ENCODE data around the gene YBEY.

YBEY gene

DNA sequence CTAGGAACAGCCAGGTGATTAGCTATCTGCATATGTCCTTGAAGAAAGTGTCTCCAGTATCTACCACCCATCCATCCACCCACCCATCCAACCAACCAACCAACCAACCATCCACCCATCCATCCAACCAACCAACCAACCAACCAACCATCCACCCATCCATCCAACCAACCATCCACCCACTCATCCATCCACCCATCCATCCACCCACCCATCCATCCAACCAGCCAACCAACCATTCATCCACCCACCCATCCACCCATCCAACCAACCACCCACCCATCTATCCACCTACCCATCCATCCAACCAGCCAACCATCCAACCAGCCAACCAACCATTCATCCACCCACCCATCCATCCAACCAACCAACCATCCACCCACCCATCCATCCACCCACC is 25.4 kb downstream of the YBEY start:
- H3K4me3 ChIP-seq: no peak overlapping the region
- H3K4me2 ChIP-seq: no peak overlapping the region
- peaks cover 97% of the 10 kb centered on the region for H3K36me3 ChIP-seq
- H3K4me1 ChIP-seq: no peaks in the 10 kb centered on the region
- no peak overlapping the region for H3K27ac ChIP-seq
- no peak overlapping the region for H3K9ac ChIP-seq
- 0 out of 2 replicates have a peak, but pooled peaks cover 6% of the 10 kb centered on the region for H3K9me3 ChIP-seq
- no peaks in the 10 kb centered on the region for H3K27me3 ChIP-seq
- H4K20me1 ChIP-seq: peaks cover 11% of the 10 kb centered on the region; the same call in 1 of the 2 replicates
- no peak for TF ChIP-seq Cebpa-rat (IDR thresholded peaks at IDR 0.05)

GRCh38 chr21:46312949-46313348 is 26.8 kb downstream of the YBEY start:
- Histone ChIP-seq H3K27me3 (no peaks in the 10 kb centered on the region), H3K9me3 (0 out of 2 replicates have a peak, but pooled peaks cover 6% of the 10 kb centered on the region), H4K20me1 (peaks cover 25% of the 10 kb centered on the region), H3K4me3 (no peak overlapping the region), H3K27ac (no peak overlapping the region), H3K4me1 (no peaks in the 10 kb centered on the region), H3K36me3 (peaks cover 97% of the 10 kb centered on the region), H3K4me2 (no peak overlapping the region), H3K9ac (no peak overlapping the region)
- no peak for TF ChIP-seq Cebpa-rat (IDR thresholded peaks at IDR 0.05)

DNA sequence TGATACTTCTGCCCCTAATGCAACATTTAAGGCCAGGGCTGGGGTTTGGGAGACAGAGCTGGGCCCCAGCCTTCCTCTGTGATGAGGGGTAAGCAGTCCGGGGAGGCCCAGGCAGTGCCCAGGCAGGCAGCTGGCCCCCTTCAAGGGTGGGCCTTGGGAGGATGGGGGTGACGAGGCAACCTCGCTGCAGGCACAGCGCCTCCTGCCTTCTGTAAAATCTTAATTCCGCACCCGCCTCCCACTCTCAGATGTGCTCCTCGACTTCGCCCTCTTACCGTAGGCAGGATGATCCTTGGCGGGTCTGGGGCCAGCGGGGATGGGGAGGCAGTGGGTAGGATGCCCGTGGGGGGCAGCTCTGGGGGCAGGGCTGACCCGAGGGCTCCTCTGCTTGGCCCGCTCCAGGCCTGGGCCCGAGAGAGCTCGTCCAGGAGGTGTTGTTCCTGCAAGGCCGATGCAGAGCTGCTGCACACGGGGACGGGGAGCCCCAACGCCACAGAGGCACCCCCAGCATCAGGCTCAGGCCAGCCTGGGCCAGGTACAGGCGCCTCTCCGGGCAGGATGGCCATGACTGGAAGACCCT is 28.4 kb downstream of the YBEY start:
- Histone ChIP-seq H3K27ac (no peak overlapping the region), H3K36me3 (peaks cover 97% of the 10 kb centered on the region), H3K27me3 (no peaks in the 10 kb centered on the region), H3K9me3 (0 out of 2 replicates have a peak, but pooled peaks cover 6% of the 10 kb centered on the region), H3K4me2 (no peak overlapping the region), H4K20me1 (peaks cover 41% of the 10 kb centered on the region), H3K4me3 (no peak overlapping the region), H3K9ac (no peak overlapping the region), H3K4me1 (peaks cover 10% of the 10 kb centered on the region)
- TF ChIP-seq Cebpa-rat (IDR thresholded peaks at IDR 0.05): no peak

DNA sequence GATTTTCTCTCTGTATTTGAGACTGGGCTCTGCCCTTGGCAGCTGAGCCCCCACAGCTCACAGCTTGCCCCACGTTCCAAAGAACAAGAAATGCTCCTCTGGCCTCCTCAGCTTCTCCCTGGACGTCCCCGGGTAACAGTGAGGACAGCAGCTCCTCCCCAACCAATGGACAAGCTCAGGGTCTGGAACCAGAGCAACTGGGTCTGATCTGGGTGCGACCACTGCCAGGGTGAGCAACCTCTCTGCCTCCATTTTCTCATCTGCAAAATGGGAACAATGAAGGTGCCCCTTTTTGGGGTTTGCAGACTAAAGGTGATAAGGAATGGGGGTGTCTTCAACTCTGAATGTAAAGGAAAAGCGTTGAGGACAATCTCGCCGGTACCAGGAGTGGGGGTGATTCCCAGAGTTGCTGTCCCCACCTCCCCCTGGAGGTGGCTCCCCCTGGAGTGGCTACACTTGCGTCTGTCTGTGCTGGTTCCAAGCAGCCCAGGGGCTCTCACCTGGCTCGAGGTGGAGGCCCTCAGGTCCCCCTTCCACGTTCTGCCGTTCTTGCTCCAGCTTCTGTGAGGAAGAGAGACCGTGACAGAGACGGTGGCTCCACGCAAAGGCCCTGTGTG is 30.7 kb downstream of the YBEY start:
- no peak for TF ChIP-seq Cebpa-rat (IDR thresholded peaks at IDR 0.05)
- H3K9ac ChIP-seq: no peak overlapping the region
- no peak overlapping the region for H3K27ac ChIP-seq
- 0 out of 2 replicates have a peak, but pooled peaks cover 6% of the 10 kb centered on the region for H3K9me3 ChIP-seq
- H3K4me3 ChIP-seq: no peak overlapping the region
- peaks cover 64% of the 10 kb centered on the region for H4K20me1 ChIP-seq
- H3K36me3 ChIP-seq: peaks cover 77% of the 10 kb centered on the region
- no peaks in the 10 kb centered on the region for H3K27me3 ChIP-seq
- H3K4me1 ChIP-seq: peaks cover 33% of the 10 kb centered on the region
- H3K4me2 ChIP-seq: no peak overlapping the region

DNA sequence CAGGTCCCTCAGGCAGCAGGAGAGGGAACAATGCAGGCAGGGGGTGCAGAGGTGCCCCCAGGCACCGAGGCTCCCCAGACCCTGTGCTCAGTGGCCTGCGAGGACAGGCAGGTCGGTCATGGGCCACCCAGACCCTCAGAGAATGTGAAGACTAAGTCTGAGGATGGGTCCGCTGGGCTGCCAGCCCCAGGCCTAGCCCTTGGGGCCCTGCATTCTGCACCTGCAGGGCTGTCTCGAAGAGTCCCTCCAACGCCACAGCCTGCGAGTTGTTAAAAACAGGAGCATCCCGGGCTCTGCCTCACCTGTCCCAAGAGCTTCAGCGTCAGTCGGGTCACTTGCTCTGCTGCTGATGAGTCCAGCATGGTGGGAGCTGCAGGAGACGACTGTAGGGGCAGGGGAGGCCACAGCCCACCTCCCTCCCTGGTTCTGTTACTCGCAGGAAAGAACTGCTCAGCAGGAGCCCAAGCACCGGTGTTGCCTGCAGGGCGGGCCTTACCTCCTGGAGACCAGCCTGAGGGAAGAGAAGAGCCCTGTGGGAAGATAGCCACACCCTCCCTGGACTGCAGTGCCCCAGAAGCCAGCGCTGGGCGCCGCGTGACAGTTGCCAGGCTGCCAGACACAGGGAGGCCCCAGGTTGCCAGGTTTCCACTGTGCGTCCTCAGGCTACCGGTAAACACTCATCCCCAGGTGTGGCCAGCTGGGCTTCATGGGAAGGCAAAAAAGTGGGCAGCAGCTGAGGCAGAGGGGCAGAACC is 31.7 kb downstream of the YBEY start:
- no peak for TF ChIP-seq Cebpa-rat (IDR thresholded peaks at IDR 0.05)
- no peaks in the 10 kb centered on the region for H3K27me3 ChIP-seq
- H3K27ac ChIP-seq: 0 out of 2 replicates have a peak overlapping the region, but pooled peaks have one; percentile 18
- H3K36me3 ChIP-seq: peaks cover 68% of the 10 kb centered on the region
- H3K4me3 ChIP-seq: no peak overlapping the region
- peaks cover 38% of the 10 kb centered on the region for H3K4me1 ChIP-seq
- no peak overlapping the region for H3K4me2 ChIP-seq
- H4K20me1 ChIP-seq: peaks cover 75% of the 10 kb centered on the region
- 0 out of 2 replicates have a peak, but pooled peaks cover under 1% of the 10 kb centered on the region for H3K9me3 ChIP-seq
- 0 out of 2 replicates have a peak overlapping the region, but pooled peaks have one; percentile 15 for H3K9ac ChIP-seq

DNA sequence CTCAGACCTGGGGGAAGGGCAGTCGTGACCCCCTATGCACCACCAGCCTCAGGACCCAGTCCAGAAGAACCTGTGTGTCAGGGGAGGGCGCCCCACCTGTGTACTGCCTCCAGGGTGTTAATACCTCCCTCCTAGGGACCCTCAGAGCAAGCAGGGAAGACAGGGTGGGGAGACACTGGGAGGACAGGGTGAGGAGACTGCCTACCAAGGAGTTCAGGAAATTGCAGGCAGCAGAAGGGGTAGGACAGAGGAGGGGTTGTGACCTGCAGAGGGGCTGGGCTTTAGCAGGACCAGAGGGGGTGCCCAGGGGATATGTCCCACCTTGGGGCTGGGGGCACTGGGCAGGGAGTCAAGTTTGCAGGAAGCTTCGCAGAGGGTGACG is 32.3 kb downstream of the YBEY start:
- Histone ChIP-seq H3K4me3 (no peak overlapping the region), H3K9me3 (no peaks in the 10 kb centered on the region), H3K4me1 (peaks cover 38% of the 10 kb centered on the region), H4K20me1 (peaks cover 75% of the 10 kb centered on the region), H3K27ac (0 out of 2 replicates have a peak overlapping the region, but pooled peaks have one; percentile 18), H3K36me3 (peaks cover 62% of the 10 kb centered on the region), H3K9ac (0 out of 2 replicates have a peak overlapping the region, but pooled peaks have one; percentile 15), H3K4me2 (no peak overlapping the region), H3K27me3 (no peaks in the 10 kb centered on the region)
- TF ChIP-seq Cebpa-rat (IDR thresholded peaks at IDR 0.05): no peak

DNA sequence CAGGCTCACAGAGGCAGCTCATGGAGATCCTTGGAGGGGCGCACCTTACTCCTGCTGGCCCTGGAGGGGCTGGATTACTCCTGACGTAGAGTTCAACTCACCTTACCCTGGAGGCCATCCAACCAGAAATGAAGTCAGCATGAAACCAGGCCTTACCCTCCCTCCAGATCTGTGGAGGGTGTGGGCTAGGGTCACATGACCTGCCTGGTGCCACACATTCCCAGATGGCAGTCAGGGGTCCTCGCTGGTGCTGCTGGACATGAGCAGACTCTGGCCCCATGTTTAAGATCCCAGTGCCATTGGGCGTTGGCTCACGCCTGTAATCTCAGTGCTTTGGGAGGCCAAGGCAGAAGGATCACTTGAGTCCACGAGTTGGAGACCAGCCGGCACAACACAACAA is 33.0 kb downstream of the YBEY start:
- no peak overlapping the region for H3K9ac ChIP-seq
- peaks cover 75% of the 10 kb centered on the region for H4K20me1 ChIP-seq
- no peaks in the 10 kb centered on the region for H3K27me3 ChIP-seq
- H3K36me3 ChIP-seq: peaks cover 55% of the 10 kb centered on the region
- no peak for TF ChIP-seq Cebpa-rat (IDR thresholded peaks at IDR 0.05)
- no peak overlapping the region for H3K4me3 ChIP-seq
- H3K9me3 ChIP-seq: no peaks in the 10 kb centered on the region
- H3K27ac ChIP-seq: peak overlapping the region; percentile 2; the same call in 1 of the 2 replicates
- peaks cover 38% of the 10 kb centered on the region for H3K4me1 ChIP-seq
- peak overlapping the region; percentile 97 for H3K4me2 ChIP-seq

- Histone ChIP-seq H4K20me1 (peaks cover 81% of the 10 kb centered on the region), H3K36me3 (peaks cover 43% of the 10 kb centered on the region), H3K9ac (peak overlapping the region; percentile 99), H3K4me1 (peaks cover 40% of the 10 kb centered on the region), H3K27ac (peak overlapping the region; percentile 99; the same call in 1 of the 2 replicates), H3K27me3 (no peaks in the 10 kb centered on the region), H3K9me3 (no peaks in the 10 kb centered on the region), H3K4me3 (peak overlapping the region; percentile 97), H3K4me2 (peak overlapping the region; percentile 97)
- no peak for TF ChIP-seq Cebpa-rat (IDR thresholded peaks at IDR 0.05)
These were observed 34.2 kb downstream of the YBEY start for GRCh38 chr21:46320331-46320801.

DNA sequence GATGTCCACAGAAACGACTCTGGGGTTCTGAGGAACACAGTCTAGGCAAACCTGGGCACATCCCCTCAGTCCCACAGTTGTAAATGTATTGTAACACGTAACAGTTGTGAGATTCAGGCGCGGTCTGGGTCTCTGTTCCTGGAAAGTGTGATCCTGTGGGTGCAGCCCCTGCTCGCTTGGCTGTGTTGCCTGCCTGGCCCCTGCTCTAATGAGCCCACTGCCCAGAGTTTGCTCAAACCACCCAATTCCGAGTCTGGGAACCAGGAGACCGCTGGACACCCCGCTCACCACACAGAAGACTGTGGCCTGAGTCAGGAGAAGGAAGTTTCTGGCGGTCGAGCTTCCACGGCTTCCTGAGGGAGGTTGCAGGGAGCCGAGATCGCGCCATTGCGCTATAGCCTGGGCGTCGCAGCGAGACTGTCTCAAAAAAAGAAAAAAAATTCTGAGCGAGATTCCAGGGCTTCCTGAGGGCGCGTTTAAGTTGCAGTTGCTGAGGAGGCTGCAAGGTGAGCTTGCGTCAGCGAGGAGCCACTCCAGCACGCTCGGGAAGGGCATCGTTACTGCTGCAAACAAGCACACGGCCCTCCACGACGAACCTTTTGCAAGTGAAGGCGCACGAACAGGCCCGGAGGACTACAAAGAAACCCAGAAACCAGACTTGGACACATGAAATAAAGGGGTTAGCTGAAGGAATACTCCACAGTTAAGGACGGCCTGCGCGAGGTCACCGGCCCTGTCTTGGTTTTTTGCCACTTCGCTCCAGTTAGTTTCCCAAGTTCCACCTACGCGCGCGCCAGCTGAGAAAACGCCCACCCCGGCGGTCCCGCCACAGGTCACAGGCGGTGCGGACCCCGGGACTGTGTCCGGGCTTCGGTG is 36.4 kb downstream of the YBEY start:
- H3K9ac ChIP-seq: peak overlapping the region; percentile 99
- H3K4me1 ChIP-seq: peaks cover 51% of the 10 kb centered on the region
- H3K27ac ChIP-seq: peak overlapping the region; percentile 99
- no peak for TF ChIP-seq Cebpa-rat (IDR thresholded peaks at IDR 0.05)
- H3K4me3 ChIP-seq: peak overlapping the region; percentile 97
- H3K9me3 ChIP-seq: no peaks in the 10 kb centered on the region
- peaks cover 73% of the 10 kb centered on the region for H4K20me1 ChIP-seq
- H3K27me3 ChIP-seq: no peaks in the 10 kb centered on the region
- H3K36me3 ChIP-seq: peaks cover 31% of the 10 kb centered on the region
- H3K4me2 ChIP-seq: peak overlapping the region; percentile 97

All from BLaER1 (cell line).